H4 (cell line): ENCODE measurements around the gene COLEC12. TPM values are rescaled to one million over a fixed set of nuclear protein-coding genes. Genes with fewer than 3 reads are reported as not detected.

Source experiments
- DNase-seq: peaks from one replicate; pipeline ENCODE4 v3.0.0-alpha.2; 2015; ENCODE audit warnings: low spot score
- total RNA-seq: library from RNA; depleted of rRNA; stranded (reverse); fragments of >200 nt; shearing (Covaris generic); gene quantifications from 2 replicates; pipeline ENCODE4 v1.2.3, GENCODE V29; 2014

COLEC12 gene
- total RNA-seq, 1 experiment from 2014 or later: 41.9 TPM

DNA sequence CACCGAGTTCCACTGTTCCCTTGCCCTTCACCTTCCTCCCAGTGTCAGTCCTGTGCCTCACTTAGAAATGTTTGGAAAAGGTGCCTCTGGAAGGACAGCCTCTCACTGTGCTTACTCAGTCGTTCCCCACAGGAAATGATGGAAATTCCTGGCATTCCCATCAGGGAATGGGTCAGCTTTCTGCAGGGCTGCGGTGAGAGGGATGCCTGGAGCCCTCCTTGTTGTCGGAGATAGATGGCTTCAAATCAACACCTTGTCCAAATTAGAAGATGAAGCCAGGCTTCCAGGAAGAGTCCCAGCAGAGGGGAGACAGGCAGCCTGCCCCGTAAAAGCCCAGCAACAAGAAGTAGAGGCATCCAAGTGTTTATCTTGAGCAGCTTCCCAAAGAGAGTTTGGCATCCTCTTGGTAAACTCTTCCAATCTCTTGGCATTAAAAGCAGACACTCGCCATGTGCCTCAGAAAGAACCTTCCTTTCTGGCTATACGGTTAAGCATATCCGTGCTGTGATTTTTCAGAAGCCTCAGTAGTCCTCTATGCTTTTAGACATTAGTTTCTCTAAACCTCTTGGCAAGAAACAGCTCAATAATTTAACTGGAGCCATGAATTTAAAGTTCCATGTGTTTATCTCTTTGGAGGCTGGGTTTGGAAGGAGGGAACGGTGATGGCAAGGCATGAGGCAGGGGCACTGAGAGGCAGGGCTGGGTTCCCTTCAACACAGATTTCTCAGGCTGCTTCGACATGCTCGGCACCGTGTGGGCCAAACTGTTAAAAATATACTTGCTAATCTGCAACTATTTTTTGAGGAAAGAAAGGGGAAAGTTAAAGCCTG is 25.1 kb downstream of the COLEC12 start:
- DNase-seq: peak; percentile 71

DNA sequence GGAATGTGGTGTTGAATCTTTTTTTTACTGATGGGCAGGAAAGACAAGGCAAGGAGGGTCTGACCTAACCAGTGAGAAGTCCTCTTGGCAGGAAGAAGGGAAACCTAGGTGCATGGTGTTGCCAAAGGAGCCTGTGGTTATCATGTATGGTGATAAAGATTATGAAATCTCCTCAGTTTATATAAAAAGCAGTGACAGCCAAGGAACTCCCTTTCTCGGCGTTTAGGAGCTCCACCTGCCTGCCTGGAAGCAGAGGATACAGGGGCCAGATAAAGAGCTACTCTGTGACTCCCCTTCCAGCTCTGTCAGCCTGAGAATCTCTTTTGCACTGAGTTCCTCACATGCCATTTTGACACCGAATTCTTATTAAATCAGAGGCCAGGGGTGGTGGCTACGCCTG is 26.1 kb downstream of the COLEC12 start:
- DNase-seq: no peak

DNA sequence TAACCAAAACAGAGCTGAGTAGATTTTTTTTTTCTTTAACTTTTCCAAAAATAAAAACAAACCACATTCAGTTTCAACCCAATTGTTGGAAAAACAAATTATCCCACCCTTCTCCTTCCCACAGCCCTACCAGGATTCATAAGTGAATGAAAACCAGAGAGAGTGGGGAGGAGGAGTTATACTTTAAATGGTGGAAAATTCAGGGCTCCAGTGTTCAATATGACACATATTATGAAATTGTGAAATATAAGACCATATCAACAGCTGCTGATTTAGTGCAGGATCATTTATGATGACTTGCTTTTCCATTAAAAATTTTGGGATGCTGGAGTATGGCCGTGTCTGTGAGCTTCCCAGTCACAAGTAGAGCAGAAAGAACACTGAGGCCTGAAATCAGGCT is 26.7 kb downstream of the COLEC12 start:
- no peak for DNase-seq

DNA sequence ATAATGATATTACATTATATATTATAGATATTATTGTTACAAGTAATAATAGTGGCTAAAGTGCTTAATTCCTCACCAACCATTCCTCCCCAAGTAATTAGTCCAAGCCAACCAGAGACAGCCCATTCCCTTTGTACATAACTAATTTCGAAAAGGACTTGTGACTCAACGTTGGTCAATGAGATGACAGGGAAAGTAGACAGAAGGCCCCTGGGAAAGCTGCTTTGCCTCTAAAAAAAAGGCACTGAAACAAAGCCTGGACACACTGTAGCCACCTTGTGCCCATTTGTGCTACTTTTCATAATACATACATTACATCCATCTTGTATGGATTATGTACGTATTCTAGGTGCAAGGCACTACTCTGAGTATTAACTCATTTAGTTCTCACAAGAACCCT is 28.8 kb downstream of the COLEC12 start:
- no peak for DNase-seq

DNA sequence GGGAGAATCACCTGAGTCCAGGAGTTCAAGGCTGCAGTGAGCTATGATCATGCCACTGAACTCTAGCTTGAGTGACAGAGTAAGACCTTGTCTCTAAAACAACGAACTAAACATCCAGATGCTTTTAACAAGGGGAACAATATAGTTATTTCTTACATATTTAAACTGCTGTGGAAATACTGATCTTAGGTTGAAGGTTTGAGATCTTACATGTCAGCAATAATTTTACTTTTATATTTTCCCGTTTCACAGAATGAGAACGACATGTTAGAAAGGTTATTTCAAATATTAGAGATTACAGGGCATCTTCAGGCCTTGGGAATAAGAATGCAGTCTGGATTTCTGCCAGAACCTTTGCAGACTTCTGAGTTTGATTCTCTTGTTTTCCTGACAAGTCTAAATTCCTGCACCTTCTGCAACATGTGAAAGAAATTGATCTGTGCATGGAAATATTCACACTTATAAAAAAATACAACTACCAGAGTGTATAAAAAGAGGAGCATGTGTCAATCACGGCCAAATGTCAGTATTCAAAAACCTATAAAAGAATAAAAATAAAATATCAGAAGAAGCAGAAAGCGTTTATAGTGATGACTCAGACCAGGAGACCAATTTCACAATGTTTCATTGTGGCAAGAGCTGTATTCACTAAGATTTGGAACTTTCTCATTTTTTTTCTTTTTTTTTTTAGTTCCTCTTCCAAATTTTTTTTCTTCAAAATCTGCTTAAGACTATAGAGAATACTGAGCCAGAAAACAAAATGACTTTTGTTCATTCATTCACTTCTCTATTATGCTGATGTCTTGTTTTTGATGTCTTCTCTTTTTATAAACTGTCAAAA is 29.6 kb downstream of the COLEC12 start:
- DNase-seq: no peak

DNA sequence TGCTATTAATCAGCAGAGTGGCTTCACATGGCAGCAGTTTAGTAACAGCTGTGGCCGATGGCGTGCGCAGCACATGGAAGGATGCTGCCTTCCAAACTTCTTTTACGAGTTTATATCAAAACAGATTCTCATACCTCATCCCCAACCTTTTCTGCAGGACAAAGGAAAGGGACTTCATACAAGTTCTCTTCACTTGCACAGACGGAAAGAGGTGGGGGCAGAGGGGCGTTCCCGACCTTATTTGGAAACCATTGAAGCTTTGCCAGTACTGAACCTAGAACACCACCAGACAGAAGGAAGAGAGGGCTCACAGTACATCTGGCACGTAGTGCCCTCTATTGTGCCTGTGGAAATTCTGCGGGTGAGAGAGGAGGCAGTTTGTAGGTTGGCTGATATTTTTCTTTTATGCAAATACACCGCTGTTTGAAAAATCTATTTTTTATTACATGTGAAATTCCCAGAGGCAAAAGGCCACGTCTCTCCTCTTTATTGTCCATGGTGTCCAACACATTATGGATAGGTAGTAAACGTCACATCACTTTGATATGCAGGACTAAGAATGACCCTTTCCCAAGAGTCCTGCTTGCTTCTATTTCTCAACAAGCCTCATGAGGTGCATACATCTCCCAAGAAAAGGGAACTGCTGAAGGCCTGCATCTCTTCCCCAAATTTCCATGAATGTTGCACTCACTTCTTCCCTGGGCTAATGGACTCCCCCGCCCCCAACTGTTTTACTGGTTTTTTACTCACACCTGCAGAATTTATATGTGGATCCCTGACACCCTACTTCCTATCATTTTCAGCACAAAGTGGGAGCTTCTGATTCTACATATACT is 31.3 kb downstream of the COLEC12 start:
- peak; percentile 26 for DNase-seq

DNA sequence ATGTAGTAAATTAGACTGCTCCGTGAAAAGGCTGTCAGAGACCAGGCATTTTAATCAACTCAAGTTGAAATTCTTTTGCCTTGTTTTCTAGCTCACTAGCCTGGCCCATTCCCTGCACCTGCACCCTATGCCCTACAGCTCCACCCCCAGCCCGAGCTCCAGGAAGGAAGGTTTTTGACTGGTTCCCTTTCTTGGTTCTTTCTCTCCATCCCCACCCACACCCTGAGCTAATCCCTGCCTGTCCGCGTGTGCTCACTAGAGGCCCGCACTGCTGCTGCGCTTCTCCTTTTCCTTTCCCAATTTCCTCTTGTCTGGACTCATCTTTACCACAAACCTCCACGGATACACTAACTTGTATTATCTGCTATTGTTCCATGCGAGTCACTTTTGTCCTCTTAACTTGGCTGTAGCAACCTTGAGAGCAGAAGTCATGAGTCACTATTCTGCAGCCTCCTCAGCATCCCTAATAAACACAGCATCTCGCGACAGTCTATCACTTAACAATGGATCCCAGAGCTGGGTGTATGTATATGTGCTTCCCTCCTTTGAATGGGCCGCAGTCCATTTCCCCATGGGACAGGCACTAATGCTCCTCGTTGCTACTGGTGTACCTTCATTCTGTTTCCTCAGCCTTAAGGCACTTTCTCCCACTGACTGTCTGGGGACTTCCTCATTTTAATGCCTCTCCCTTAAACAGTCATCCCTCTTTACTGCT is 36.5 kb downstream of the COLEC12 start:
- no peak for DNase-seq

DNA sequence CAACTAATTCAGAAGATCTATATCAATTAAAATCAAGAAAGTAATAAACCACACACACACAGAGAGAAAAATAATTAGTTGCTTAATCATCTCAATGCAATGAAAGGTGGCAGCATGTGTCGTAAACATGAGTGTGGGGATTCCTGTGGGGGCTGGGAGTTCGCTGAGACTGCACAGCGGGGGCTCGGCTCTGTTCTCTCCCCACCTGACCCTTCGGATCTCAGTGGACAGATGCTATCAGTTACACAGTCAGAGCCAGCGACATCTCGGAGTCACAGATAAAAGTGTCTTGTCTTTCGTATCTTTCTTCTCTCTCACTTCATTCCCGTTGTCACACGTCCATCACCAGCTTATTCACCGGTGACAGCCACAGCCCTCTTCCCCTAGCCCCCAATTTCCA is 37.1 kb downstream of the COLEC12 start:
- no peak for DNase-seq

DNA sequence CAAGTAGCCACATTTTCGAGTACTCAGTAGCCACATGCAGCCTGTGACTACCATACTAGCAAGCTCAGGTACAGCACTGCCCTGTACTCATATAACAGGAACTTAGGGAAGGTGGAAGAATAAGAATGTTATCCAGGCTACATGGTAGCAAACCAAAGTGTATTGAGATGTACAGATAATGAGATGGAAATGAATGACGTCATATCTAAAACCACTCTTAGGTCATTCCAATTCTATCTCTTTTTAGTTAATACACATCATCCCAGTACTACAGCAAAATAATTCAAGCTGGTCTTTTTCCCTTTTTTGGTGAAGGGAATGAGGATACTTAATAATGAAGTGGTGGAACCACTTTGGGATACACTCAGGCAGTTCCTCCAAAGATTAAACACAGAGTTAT is 38.7 kb downstream of the COLEC12 start:
- no peak for DNase-seq

DNA sequence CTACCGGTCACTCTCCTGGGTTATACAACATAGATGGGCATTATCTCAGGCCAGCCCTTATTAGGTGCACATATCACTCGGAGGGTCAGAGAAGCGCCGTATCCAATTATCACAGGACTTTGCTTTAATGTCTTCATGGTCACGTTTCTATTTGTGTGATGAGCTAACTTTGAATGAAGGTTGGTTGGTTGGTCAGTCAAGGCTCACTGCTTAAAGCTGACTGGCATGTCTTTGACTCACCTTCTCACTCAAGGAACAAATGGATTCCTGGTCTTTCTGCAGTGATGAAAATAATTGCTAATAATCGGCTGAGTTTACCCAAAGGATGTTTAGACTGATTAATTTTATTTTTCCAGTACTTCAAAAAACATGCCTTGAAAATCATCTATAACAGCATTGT is 39.7 kb downstream of the COLEC12 start:
- DNase-seq: no peak

DNA sequence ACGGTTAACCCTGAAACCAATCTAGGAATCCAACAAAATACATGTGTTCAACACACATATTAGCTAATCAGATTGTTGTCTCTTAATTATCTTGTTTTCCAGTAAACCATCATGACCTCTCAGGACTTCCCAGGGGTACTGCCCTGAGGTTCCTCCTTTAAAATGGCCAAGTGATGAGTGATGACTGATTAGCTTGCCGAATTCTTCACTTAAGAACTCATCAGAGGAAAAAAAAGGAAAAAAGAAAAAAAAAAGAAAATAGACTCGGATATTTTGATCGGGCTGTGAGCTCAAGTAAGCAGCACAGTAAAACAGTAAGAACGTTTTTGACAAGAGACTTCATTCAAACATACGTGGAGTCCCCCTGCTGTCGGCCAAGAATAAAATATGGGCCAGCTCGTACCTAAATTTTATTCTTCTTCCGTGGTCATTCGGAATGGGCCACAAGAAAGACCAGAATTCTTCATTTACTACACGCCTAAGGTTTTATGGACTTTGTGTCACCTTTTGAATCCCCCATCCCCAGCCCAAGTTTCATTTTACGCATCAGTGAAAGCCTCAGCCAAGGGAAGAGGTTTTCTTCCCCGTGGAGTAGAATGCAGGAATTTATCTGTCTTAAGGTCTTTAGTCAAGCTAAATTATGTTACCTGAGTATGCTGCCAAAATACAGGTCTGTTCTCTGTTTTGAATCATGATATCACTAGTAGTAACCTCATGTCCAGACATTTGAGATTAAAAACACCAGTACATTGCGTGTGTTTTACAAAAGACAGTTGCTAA is 40.5 kb downstream of the COLEC12 start:
- no peak for DNase-seq

DNA sequence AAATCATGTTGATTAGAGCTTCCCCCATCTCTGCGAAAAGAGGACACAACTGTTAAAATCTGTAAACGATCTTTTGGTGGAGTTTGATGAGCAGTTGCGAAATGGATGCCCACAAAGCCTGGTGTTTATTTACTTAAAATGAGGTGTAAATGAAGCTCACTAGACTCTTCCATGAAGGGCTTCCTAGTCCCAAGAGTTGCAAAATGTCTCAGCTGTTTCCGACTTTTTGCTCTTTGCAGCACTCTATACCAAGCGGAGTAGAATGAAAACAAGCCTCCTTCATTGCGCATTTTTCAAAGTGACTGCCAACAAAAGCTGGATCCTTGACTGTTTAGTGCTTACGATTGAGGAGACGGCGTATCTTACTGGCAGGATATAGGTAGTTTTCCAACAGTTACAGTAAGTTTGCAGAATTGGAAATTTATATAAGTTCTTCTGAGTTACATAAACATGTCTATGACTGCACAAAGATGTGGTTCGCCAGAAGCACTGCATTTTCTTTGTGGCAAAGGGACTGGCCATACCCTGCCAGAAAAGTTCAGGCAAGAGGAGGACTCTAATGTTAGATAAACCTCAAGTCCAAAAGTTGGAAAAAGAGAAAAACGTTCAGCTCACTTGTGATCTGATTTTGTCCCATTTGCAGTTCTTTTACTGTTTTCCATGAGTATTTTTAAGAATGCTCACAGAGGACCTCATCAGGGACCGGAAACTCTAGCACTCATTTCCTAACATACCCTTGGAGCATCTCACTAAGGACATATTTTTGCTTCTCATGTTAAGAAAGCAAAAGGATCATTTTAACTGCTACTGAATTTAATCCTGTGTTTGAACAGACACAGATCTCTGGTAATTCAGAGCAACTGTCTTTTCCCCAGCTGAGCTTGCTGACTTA is 42.7 kb downstream of the COLEC12 start:
- DNase-seq: peak; percentile 21

DNA sequence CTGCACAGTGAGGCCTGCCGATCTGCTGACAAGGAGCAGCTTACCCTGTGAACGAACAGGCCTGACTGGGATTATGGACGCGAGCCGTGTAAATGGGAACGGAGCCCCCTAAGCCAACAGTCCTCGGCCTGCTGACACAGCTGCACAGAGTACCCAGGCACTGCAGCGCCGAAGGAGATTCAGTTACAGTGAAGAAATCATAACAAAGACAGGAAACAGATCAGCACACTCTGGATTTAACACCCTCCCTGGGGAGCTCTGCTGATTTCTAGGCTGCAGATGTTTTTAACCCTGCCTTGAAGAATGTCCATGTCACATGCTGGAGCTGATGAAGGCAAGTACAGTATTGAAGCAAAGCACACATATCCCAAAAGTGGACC is 43.4 kb downstream of the COLEC12 start:
- peak; percentile 67 for DNase-seq

DNA sequence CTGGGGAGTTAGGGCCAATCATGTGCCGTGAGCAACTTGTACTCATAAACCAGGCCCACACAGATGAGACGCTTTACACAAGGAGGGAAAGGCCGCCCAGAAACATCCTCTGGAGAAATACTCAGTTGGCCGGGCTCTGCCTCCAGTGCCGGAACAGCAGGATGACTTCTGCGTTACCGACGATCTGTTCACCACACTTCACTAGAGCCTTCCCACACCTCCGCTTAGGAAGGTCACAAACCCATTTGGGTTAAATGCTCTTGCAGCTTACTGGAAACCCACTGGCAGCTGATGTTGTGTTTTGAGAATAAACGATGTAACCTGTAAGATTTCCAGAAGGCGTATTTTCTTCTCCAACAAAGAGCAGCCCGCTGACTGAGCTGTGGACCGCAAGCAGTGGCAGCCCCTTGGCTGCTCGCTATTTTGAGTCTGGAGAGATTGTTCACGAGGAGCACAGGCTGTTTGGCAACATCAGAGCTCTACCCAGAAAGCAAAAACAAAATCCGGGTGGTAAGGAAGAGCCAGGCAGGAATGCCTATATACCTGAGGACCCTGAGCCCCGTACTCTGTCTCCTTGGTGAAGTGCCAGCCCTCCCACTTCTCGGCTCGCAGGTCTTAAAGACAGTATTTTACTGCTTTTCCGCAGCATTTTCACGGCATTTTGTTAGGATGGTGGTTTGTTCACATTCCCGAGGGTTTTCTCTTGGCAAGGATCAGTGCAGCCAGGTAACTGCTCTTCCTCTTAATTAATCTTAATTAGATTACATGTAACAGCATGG is 44.0 kb downstream of the COLEC12 start:
- DNase-seq: no peak

DNA sequence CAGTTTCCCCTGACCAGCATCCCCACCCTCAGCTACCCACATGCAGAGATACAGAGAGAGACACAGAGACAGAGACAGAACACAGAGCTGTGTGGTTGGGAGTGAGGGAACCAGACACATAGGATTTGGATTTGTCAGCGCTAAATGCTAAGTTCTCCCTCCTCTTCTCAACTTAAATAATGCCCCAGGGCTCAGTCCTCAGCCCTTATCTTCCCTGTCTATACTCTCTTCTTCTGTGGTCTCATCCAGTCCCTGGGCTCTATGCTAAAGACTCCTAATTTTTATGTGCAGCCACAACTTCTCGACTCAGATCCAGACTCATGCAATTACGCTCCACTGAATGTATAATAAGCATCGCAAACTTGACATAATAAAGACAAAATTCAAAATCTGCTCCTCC is 47.1 kb downstream of the COLEC12 start:
- no peak for DNase-seq

DNA sequence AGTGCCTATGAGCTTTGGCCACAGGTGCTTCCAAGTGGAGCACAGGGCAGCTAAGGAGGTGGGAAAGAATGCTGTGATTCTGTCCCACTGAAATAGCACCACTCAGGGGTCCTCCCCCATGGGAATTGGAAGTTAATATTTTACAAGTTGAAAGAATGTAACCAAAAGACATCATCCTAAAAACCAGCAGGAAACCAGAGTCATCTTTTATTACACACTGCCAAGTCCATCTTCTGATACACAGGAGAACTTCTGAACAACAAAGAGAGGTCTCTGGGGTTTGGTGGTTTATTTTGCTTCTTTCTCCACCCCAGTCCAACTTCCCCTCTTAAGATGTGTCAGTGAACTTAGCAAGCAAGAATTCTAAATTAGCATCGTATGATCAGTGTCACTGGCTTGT is 47.7 kb downstream of the COLEC12 start:
- no peak for DNase-seq

DNA sequence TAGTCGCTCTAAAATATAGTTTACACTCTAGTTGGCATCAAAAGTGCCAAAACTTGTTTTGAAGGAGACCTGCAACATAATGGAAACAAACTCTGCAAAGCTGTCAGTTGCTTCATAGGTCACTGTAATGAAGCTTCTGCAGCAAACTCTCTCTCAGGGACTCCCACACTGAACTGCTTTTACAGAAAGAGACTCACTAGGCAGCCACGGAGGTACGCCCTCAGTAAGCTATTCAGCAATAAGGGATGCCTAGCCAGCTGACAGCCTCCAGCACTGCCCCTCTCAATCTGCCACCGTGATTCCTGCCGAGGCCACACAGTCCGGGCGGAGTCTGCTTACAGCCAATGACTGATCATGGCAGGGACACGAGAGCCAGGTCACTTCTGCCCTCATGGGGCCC is 51.1 kb downstream of the COLEC12 start:
- DNase-seq: no peak

DNA sequence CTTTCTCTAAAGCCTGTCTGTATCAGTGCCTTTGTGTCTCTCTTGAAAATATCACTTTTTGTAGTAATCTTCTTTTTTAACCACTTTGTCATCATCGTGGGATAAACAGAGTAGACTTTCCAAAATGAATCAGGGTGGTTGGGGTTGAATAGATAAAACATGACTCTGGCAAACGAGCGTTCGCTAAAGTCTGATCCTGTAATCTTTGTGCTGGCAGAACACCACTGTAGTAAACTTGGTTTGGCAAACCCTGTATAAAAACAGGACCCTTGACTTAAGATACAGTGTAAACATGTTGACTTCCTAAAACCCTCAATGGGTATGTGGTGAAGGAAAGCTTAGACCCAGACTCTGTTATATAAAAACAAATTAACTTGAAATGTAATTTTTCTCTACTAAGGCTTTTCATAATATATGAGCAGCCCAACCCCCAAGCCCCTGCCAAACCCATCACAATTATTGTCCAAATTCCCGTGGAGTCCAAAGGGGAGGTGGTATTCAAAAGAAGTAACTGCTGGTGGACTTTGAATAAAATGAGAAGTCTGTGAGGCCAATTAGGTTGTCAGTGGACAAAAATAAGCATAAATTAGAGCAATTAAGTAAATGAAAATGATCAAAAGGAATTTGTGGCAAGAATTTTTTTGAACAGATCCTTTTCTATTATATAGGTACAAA is 52.2 kb downstream of the COLEC12 start:
- DNase-seq: no peak
